Stimulated activated naive B cell treated with anti-CD40 and anti-IgM and Interleukin-4, amounts not matched to agents 10 μg/mL and 1 μg/mL and 100 μg/mL, for 72 hours (primary cell): ENCODE measurements around the gene ZSCAN22.

Experiments used
- ATAC-seq, 2 donors: fragments of 150-1000 bp; cut with Tn5 transposase; replicated peaks; 2 replicates each; pipeline ENCODE4 v1.10.0; 2021; ENCODE audit warnings: moderate library complexity in 1 of 2
- DNase-seq: peaks from one replicate; pipeline ENCODE4 v3.0.0; 2021
- H3K27ac Mint-ChIP-seq: one replicate; pipeline ENCODE4 v1.8.0; 2022; ENCODE audit warnings: mild to moderate bottlenecking, mixed read lengths
- H3K27me3 Mint-ChIP-seq, 2 donors: one replicate each; pipeline ENCODE4 v1.8.0; 2022; ENCODE audit warnings: mixed read lengths in 2 of 2
- H3K36me3 Mint-ChIP-seq, 2 donors: one replicate each; pipeline ENCODE4 v1.8.0; 2022; ENCODE audit warnings: mixed read lengths in 2 of 2, mild to moderate bottlenecking in 1 of 2
- H3K4me1 Mint-ChIP-seq, 2 donors: one replicate each; pipeline ENCODE4 v1.8.0; 2022; ENCODE audit warnings: mixed read lengths in 2 of 2, mild to moderate bottlenecking in 1 of 2
- H3K4me3 Mint-ChIP-seq, 2 donors: one replicate each; pipeline ENCODE4 v1.8.0; 2022; ENCODE audit warnings: mild to moderate bottlenecking in 2 of 2, mixed read lengths in 2 of 2, moderate library complexity in 1 of 2
- H3K9me3 Mint-ChIP-seq, 2 donors: one replicate each; pipeline ENCODE4 v1.8.0; 2022; ENCODE audit warnings: mixed read lengths in 2 of 2, mild to moderate bottlenecking in 1 of 2

Gene ZSCAN22

DNA sequence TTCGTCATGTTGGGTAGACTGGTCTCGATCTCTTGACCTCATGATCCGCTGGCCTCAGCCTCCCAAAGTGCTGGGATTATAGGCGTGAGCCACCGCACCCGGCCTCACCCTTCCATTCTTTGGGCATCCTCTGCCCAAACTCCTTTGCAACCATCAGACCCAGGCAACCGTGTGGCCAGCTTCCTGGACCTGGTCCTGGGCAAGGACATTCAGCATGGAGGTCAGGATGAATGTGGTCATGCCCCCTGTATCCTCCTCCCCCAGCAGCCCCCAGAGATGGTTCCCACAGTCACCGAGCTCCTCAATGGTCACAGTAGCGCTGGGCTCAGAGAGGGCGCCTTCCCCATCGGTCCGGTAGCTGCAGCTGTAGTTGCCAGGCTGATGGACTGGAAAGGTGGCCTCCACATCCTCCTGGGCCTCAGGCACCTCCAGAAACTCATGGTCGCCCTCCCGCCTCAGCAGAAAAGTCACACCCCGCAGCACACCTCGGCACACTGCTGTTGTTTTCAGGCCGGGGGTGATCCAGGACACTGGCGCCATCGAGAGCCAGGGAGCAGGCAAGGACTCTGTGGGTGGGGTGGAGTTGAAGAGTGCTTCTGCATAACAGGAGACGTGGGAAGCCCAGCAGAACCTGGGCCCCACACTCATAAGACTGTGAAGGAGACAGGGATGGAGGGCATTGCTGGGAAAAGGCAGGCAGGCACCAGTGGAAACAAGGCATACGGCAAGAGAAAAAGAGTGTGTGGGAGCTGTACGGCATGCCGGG lies 25.4 kb downstream of the ZSCAN22 start:
- DNase-seq (no peak), ATAC-seq (no peak)
- no peaks in the 10 kb centered on the region for H3K9me3 Mint-ChIP-seq
- peaks cover 16 to 45% of the 10 kb centered on the region in 2 donors for H3K4me1 Mint-ChIP-seq
- H3K36me3 Mint-ChIP-seq: peaks cover 35 to 39% of the 10 kb centered on the region in 2 donors
- no peak overlapping the region for H3K4me3 Mint-ChIP-seq
- H3K27me3 Mint-ChIP-seq: no peaks in the 10 kb centered on the region
- H3K27ac Mint-ChIP-seq: no peak overlapping the region

GRCh38 chr19:58352760-58353671 lies 26.2 kb downstream of the ZSCAN22 start, which contains the start of gene A1BG:
Gene A1BG (minus strand): TSS chr19:58353492. CDS start chr19:58353437, 55 bp downstream.
- Mint-ChIP-seq H3K9me3 (no peaks in the 10 kb centered on the region), H3K4me3 (no peak within 1 kb of the TSS), H3K27ac (peak within 1 kb of the TSS; percentile 14), H3K27me3 (peaks cover 0 to 8% of the 10 kb centered on the region in 2 donors), H3K36me3 (peaks cover 36 to 45% of the 10 kb centered on the region in 2 donors), H3K4me1 (peaks cover 18 to 45% of the 10 kb centered on the region in 2 donors)
- no peak for ATAC-seq
- DNase-seq: no peak

GRCh38 chr19:58353717-58354477 lies 27.1 kb downstream of the ZSCAN22 start:
- no peak overlapping the region for H3K4me3 Mint-ChIP-seq

GRCh38 chr19:58354478-58355030 lies 27.8 kb downstream of the ZSCAN22 start:
- H3K9me3 Mint-ChIP-seq: no peaks in the 10 kb centered on the region

More at GRCh38 chr19:58353717-58354477, 27.1 kb downstream of the ZSCAN22 start:
- peaks cover 0 to 12% of the 10 kb centered on the region in 2 donors for H3K27me3 Mint-ChIP-seq
- no peak for ATAC-seq
- peak overlapping the region; percentile 14 for H3K27ac Mint-ChIP-seq
- H3K9me3 Mint-ChIP-seq: no peaks in the 10 kb centered on the region
- H3K4me1 Mint-ChIP-seq: peaks cover 17 to 45% of the 10 kb centered on the region in 2 donors
- no peak for DNase-seq
- H3K36me3 Mint-ChIP-seq: peaks cover 36 to 47% of the 10 kb centered on the region in 2 donors

GRCh38 chr19:58355215-58355796 lies 28.5 kb downstream of the ZSCAN22 start:
- no peak for DNase-seq
- peaks cover 12 to 34% of the 10 kb centered on the region in 2 donors for H3K4me1 Mint-ChIP-seq
- H3K27me3 Mint-ChIP-seq: peaks cover 0 to 12% of the 10 kb centered on the region in 2 donors
- H3K4me3 Mint-ChIP-seq: peak overlapping the region in 1 of 2 donors; percentile 10
- no peak for ATAC-seq
- no peaks in the 10 kb centered on the region for H3K9me3 Mint-ChIP-seq
- no peak overlapping the region for H3K27ac Mint-ChIP-seq
- H3K36me3 Mint-ChIP-seq: peaks cover 30 to 43% of the 10 kb centered on the region in 2 donors

More at GRCh38 chr19:58354478-58355030, 27.8 kb downstream of the ZSCAN22 start:
- H3K36me3 Mint-ChIP-seq: peaks cover 33 to 46% of the 10 kb centered on the region in 2 donors
- peaks cover 14 to 41% of the 10 kb centered on the region in 2 donors for H3K4me1 Mint-ChIP-seq
- peak overlapping the region; percentile 14 for H3K27ac Mint-ChIP-seq
- ATAC-seq (no peak), DNase-seq (no peak)
- peaks cover 0 to 12% of the 10 kb centered on the region in 2 donors for H3K27me3 Mint-ChIP-seq
- H3K4me3 Mint-ChIP-seq: no peak overlapping the region

- peak; percentile 68 to 73 for ATAC-seq
- H3K27ac Mint-ChIP-seq: peak overlapping the region; percentile 83
Observed at GRCh38 chr19:58355908-58356765, 29.3 kb downstream of the ZSCAN22 start.

GRCh38 chr19:58356766-58357480 lies 30.1 kb downstream of the ZSCAN22 start:
- Mint-ChIP-seq H3K4me3 (peak overlapping the region; percentile 48 to 71), H3K4me1 (peaks cover 15 to 32% of the 10 kb centered on the region in 2 donors), H3K9me3 (no peaks in the 10 kb centered on the region), H3K36me3 (peaks cover 19 to 33% of the 10 kb centered on the region in 2 donors), H3K27me3 (peaks cover 0 to 12% of the 10 kb centered on the region in 2 donors), H3K27ac (peak overlapping the region; percentile 81)
- no peak for DNase-seq
- peak; percentile 5 to 15 for ATAC-seq

More at GRCh38 chr19:58355908-58356765, 29.3 kb downstream of the ZSCAN22 start:
- Mint-ChIP-seq H3K36me3 (peaks cover 26 to 36% of the 10 kb centered on the region in 2 donors), H3K9me3 (no peaks in the 10 kb centered on the region), H3K4me3 (peak overlapping the region; percentile 48 to 71), H3K4me1 (peaks cover 14 to 30% of the 10 kb centered on the region in 2 donors), H3K27me3 (peaks cover 0 to 12% of the 10 kb centered on the region in 2 donors)
- no peak for DNase-seq

DNA sequence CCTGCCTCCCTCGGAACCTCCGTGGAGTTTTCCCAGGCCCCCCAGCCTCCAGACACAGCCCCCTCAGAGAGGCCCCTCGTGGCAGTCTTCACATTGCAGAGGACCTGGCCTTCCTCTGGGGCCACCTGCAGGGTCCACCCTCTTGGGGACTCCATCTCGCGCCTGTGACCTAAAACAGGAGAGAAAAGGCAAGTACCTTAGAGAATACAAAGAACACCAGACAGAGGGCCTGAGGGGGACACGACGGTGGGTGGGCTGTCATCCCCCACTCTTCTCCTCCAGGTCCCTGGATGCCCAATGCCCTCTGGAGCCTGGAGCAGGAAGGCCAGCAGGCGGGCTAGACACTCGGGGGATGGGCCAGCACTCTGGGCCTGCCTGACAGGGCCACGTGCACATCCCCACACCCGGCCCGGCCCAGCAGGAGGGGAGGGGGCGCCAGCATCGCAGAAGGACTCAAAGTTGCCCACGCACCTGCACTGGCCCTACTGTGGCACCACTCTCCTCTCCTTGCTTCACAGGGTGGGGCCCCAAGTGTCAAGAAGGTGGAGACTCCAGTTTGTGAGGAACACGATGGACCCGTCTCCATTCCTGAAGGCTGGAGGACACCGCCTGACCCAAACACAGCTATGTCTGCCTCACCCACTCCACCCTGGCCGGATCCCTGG lies 30.8 kb downstream of the ZSCAN22 start:
- Mint-ChIP-seq H3K36me3 (peaks cover 13 to 29% of the 10 kb centered on the region in 2 donors), H3K4me3 (peak overlapping the region in 1 of 2 donors; percentile 22), H3K4me1 (peaks cover 14 to 27% of the 10 kb centered on the region in 2 donors), H3K9me3 (no peaks in the 10 kb centered on the region), H3K27ac (peak overlapping the region; percentile 25), H3K27me3 (peaks cover 0 to 12% of the 10 kb centered on the region in 2 donors)
- ATAC-seq: no peak
- DNase-seq: no peak

GRCh38 chr19:58361900-58362271 lies 35.1 kb downstream of the ZSCAN22 start:
- peaks cover 5 to 20% of the 10 kb centered on the region in 2 donors for H3K36me3 Mint-ChIP-seq
- H3K27me3 Mint-ChIP-seq: peaks cover 0 to 12% of the 10 kb centered on the region in 2 donors
- ATAC-seq (peak; percentile 50 to 59), DNase-seq (peak; percentile 75)
- peak overlapping the region; percentile 90 to 93 for H3K4me3 Mint-ChIP-seq
- H3K27ac Mint-ChIP-seq: peak overlapping the region; percentile 98
- peaks cover 17 to 32% of the 10 kb centered on the region in 2 donors for H3K4me1 Mint-ChIP-seq
- H3K9me3 Mint-ChIP-seq: no peaks in the 10 kb centered on the region

DNA sequence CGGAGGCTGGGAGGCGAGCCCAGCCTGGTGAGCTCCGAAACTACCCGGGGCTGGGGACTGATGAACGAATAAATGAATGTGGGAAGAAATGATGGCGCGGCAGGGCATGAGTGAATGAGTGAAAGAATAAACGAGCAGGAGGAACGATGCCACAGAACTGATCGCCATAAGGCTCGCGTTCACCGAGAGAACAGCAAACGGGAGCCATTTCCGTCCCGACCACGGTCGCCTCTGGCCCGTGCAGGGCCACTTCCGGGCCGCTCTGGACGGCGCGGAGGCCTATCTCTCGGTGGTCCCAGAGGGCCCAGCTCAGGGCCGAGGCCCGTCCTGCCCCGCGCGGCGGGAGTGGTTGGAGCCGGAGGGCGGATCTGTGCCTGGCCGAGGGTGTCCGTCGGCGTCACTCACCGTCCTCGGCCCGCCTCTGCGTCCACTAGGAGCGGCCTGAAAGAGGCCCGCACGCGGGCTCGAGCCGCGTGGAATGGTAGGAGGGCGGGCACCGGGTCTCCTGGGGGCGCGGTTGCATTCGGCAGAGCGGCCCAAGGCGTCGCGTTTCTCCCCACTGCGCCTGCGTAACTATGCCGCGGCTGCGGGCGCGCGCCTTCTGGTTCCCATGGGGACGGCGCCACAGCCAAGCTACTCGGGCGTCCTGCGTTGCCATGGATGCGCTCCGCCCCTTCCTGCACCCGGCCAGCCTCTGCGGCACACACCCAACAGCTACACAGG lies 35.6 kb downstream of the ZSCAN22 start, which contains the start of gene ZNF497:
Gene ZNF497 (minus strand): TSS at position 480 of the 723 bp plus-strand sequence. CDS start 5,116 bp downstream, outside the sequence.
- peak; percentile 87 for ATAC-seq
- H3K4me3 Mint-ChIP-seq: peak within 1 kb of the TSS; percentile 90 to 93
- H3K4me1 Mint-ChIP-seq: peaks cover 17 to 29% of the 10 kb centered on the region in 2 donors
- peak within 1 kb of the TSS; percentile 98 for H3K27ac Mint-ChIP-seq
- H3K27me3 Mint-ChIP-seq: peaks cover 0 to 10% of the 10 kb centered on the region in 2 donors
- peaks cover 5 to 22% of the 10 kb centered on the region in 2 donors for H3K36me3 Mint-ChIP-seq
- peak; percentile 97 for DNase-seq
- no peaks in the 10 kb centered on the region for H3K9me3 Mint-ChIP-seq

DNA sequence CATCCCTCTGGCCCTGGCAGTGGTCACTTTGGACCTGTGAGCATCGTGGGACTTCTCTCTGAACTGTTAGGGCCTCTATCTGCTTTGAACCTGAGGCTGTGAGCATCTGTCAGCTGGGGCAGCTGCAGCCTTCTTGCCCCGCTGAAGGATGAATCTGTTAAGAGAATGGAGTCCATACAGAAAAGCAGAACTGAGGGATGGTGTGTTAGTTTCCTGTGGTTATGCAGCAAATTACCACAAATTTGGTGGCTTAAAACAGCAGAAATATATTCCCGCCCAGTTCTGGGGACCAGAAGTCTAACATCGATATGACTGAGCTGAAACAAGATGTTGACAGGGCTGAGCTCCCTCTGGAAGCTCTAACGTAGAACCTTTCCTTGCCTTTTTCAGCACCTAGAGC lies 37.4 kb downstream of the ZSCAN22 start:
- Mint-ChIP-seq H3K27me3 (no peaks in the 10 kb centered on the region), H3K4me3 (peak overlapping the region; percentile 32 to 67), H3K36me3 (peaks cover 4 to 13% of the 10 kb centered on the region in 2 donors), H3K9me3 (no peaks in the 10 kb centered on the region), H3K4me1 (peaks cover 14 to 29% of the 10 kb centered on the region in 2 donors), H3K27ac (peak overlapping the region; percentile 53)
- DNase-seq: no peak
- ATAC-seq: peak; percentile 7 to 14
